ENCODE data around the gene ZFYVE9.
"Not testable (repeated sequence)": the region's sequence is repeated elsewhere in the genome, so short reads cannot be mapped to it uniquely, and the experiment has no call there.

The ZFYVE9 gene

GRCh38 chr1:52141513-52142219 is at the start of gene ZFYVE9:
ZFYVE9 (plus strand) TSS chr1:52142089; CDS start chr1:52233207, 91,118 bp downstream.
- peak; percentile 76 for DNase-seq (ENCODE audit: low read depth)
- H3K4me3 ChIP-seq (ENCODE audit: low read length), result peak within 1 kb of the TSS; percentile 79
- TF ChIP-seq CTCF (conservative IDR thresholded peaks at IDR 0.05; ENCODE audit: low read length), result peak; percentile 36; the same call in 1 of the 2 replicates

GRCh38 chr1:52094300-52094699 is 47.6 kb upstream of the ZFYVE9 start:
- not testable (repeated sequence) for H3K4me3 ChIP-seq (ENCODE audit: low read length); DNase-seq (ENCODE audit: low read depth)

GRCh38 chr1:52096216-52096615 is 45.7 kb upstream of the ZFYVE9 start:
- DNase-seq (ENCODE audit: low read depth), result no peak
- no peak for TF ChIP-seq CTCF (conservative IDR thresholded peaks at IDR 0.05; ENCODE audit: low read length)
- H3K4me3 ChIP-seq (ENCODE audit: low read length), result no peak overlapping the region

- TF ChIP-seq CTCF (conservative IDR thresholded peaks at IDR 0.05; ENCODE audit: low read length), result no peak
- DNase-seq (ENCODE audit: low read depth), result no peak
- H3K4me3 ChIP-seq (ENCODE audit: low read length), result no peak overlapping the region
These were observed 43.6 kb upstream of the ZFYVE9 start for GRCh38 chr1:52098139-52098871.

- H3K4me3 ChIP-seq (ENCODE audit: low read length), result no peak overlapping the region
- TF ChIP-seq CTCF (conservative IDR thresholded peaks at IDR 0.05; ENCODE audit: low read length), result no peak
- no peak for DNase-seq (ENCODE audit: low read depth)
These were observed 39.4 kb upstream of the ZFYVE9 start for GRCh38 chr1:52102336-52103013.

GRCh38 chr1:52111492-52111891 is 30.4 kb upstream of the ZFYVE9 start:
- DNase-seq (ENCODE audit: low read depth), result no peak
- no peak overlapping the region for H3K4me3 ChIP-seq (ENCODE audit: low read length)
- no peak for TF ChIP-seq CTCF (conservative IDR thresholded peaks at IDR 0.05; ENCODE audit: low read length)

- no peak overlapping the region for H3K4me3 ChIP-seq (ENCODE audit: low read length)
- no peak for DNase-seq (ENCODE audit: low read depth)
- no peak for TF ChIP-seq CTCF (conservative IDR thresholded peaks at IDR 0.05; ENCODE audit: low read length)
These were observed 29.4 kb upstream of the ZFYVE9 start for GRCh38 chr1:52112489-52112888.

Measured in AG10803 (cell line).